ENCODE measurements around the gene LPCAT1.

DNA sequence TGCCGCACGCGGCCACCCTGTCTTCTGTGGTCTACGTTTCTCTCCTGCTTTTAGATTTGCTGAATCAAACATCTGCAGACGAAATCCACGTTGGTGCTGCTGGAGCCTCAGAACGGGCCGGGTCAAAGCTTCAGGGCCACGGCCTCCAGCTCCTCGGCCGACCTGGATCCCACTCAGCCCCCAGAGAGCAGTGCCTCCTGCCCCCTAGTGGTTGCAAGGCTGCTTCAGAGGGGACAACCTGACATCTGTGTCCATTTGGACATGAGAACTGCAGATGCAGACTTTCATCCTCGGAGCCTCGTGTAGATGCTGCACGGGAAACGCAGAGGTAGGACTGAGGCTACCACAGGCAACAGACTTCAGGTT lies 55.5 kb downstream of the LPCAT1 start:
- TF ChIP-seq, protein P1, sequence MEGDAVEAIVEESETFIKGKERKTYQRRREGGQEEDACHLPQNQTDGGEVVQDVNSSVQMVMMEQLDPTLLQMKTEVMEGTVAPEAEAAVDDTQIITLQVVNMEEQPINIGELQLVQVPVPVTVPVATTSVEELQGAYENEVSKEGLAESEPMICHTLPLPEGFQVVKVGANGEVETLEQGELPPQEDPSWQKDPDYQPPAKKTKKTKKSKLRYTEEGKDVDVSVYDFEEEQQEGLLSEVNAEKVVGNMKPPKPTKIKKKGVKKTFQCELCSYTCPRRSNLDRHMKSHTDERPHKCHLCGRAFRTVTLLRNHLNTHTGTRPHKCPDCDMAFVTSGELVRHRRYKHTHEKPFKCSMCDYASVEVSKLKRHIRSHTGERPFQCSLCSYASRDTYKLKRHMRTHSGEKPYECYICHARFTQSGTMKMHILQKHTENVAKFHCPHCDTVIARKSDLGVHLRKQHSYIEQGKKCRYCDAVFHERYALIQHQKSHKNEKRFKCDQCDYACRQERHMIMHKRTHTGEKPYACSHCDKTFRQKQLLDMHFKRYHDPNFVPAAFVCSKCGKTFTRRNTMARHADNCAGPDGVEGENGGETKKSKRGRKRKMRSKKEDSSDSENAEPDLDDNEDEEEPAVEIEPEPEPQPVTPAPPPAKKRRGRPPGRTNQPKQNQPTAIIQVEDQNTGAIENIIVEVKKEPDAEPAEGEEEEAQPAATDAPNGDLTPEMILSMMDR (conservative IDR thresholded peaks at IDR 0.05; ENCODE audit: low read length): peak; percentile 87
- TF ChIP-seq EZH2phosphoT487 (IDR thresholded peaks at IDR 0.05; ENCODE audit: borderline replicate concordance): no peak

All from Loucy (cell line).